GM12878 (cell line): ENCODE measurements around the gene WASF2. TPM values are rescaled to one million over a fixed set of nuclear protein-coding genes. Genes with fewer than 3 reads are reported as not detected.

ENCODE experiments used
- ATAC-seq: fragments of 200-7000 bp; cut with Tn5 transposase; 3 replicates; pipeline ENCODE4 v1.9.1; 2020; ENCODE audit warnings: mild to moderate bottlenecking, moderate library complexity
- BruUV-seq: library from RNA; stranded (reverse); fragments of 400-500 nt; replicated peaks from 2 replicates; lab custom pipeline; 2021; lab: Mats Ljungman, UMichigan
- CTCF ChIA-PET: fragments of 300-600 bp; sonication (Branson Sonifier 250); formaldehyde crosslinking; extraction: SDS; loops from one replicate; lab custom pipeline; 2021; ENCODE audit warnings: inconsistent platforms; lab: Yijun Ruan, JAX
- POLR2A ChIA-PET: fragments of 350-600 bp; formaldehyde crosslinking; extraction: SDS; loops from one replicate; lab custom pipeline; 2021; ENCODE audit warnings: inconsistent platforms; lab: Charles Lee
- RAD21 ChIA-PET: fragments of 300-600 bp; sonication (Branson Sonifier 250); formaldehyde crosslinking; loops from one replicate; lab custom pipeline; 2023; ENCODE audit warnings: antibody characterized with exemption; ENCODE audit not compliant: unreplicated experiment; lab: Charles Lee
- SMC1A ChIA-PET: fragments of 300-600 bp; sonication (Branson Sonifier 250); formaldehyde crosslinking; loops from one replicate; lab custom pipeline; 2023; ENCODE audit not compliant: unreplicated experiment, uncharacterized antibody; lab: Charles Lee
- DNase-seq: peaks from one replicate; pipeline ENCODE4 v3.0.0-alpha.2; 2011; ENCODE audit warnings: low read depth, low spot score
- FAIRE-seq: peaks from 3 replicates; lab custom pipeline; 2011; peaks lifted over from hg19 to GRCh38; lab: Jason Lieb, UNC
- H2AFZ ChIP-seq: 2 replicates; pipeline ENCODE4 v1.6.0; 2011; ENCODE audit warnings: low read depth, low read length, control low read depth; ENCODE audit not compliant: control insufficient read depth
- H3K27ac ChIP-seq: 2 replicates; pipeline ENCODE4 v1.5.1; 2011; ENCODE audit warnings: control low read depth; ENCODE audit not compliant: control insufficient read depth, insufficient read depth
- H3K27me3 ChIP-seq, 2 experiments: replicated peaks in 1 of 2; 2 replicates each; pipeline versions ENCODE4 v1.6.0 to v1.6.1; 2011; ENCODE audit warnings: low read length in 1 of 2; ENCODE audit not compliant: control insufficient read depth in 2 of 2, insufficient read depth in 2 of 2
- H3K36me3 ChIP-seq, 2 experiments: 2 replicates each; pipeline ENCODE4 v1.5.1; 2011; ENCODE audit warnings: low read length in 1 of 2; ENCODE audit not compliant: control insufficient read depth in 2 of 2, insufficient read depth in 2 of 2
- H3K4me1 ChIP-seq: 2 replicates; pipeline ENCODE4 v1.6.1; 2011; ENCODE audit warnings: mild to moderate bottlenecking, low read length, moderate library complexity, mixed read lengths; ENCODE audit not compliant: control insufficient read depth, insufficient read depth
- H3K4me2 ChIP-seq: 2 replicates; pipeline ENCODE4 v1.6.0; 2011; ENCODE audit warnings: control low read depth; ENCODE audit not compliant: control insufficient read depth, insufficient read depth
- H3K4me3 ChIP-seq: fragments of 200-600 bp; sonication (generic); 2 replicates; pipeline ENCODE4 v1.5.1; 2016
- H3K79me2 ChIP-seq: 2 replicates; pipeline ENCODE4 v1.6.0; 2011; ENCODE audit warnings: low read length; ENCODE audit not compliant: control insufficient read depth, insufficient read depth
- H3K9ac ChIP-seq: 2 replicates; pipeline ENCODE4 v1.8.0; 2011; ENCODE audit warnings: low read length, control low read depth, mixed read lengths; ENCODE audit not compliant: control insufficient read depth, insufficient read depth
- H3K9me3 ChIP-seq: replicated peaks from 3 replicates; pipeline ENCODE4 v1.5.1; 2011; ENCODE audit warnings: mild to moderate bottlenecking, low read length; ENCODE audit not compliant: control insufficient read depth, insufficient read depth
- H4K20me1 ChIP-seq: 2 replicates; pipeline ENCODE4 v1.6.0; 2011; ENCODE audit not compliant: control insufficient read depth, insufficient read depth
- BCL3 ChIP-seq: IDR thresholded peaks from 2 replicates; pipeline ENCODE4 v1.6.1; 2011; ENCODE audit warnings: borderline replicate concordance, low read depth, mild to moderate bottlenecking, moderate library complexity, low read length; ENCODE audit not compliant: insufficient read depth, poor library complexity, severe bottlenecking
- IRF4 ChIP-seq: IDR thresholded peaks from 2 replicates; pipeline ENCODE4 v1.6.1; 2011; ENCODE audit warnings: low read depth, low read length
- MTA3 ChIP-seq: IDR thresholded peaks from 2 replicates; pipeline ENCODE4 v1.6.1; 2012; ENCODE audit warnings: low read length, inconsistent platforms, borderline replicate concordance
- POLR2AphosphoS2 ChIP-seq: IDR thresholded peaks from 2 replicates; pipeline ENCODE4 v1.6.1; 2011; ENCODE audit warnings: low read depth, mild to moderate bottlenecking, low read length, improper control_type of control experiment, moderate library complexity
- POLR2AphosphoS5 ChIP-seq: IDR thresholded peaks from 2 replicates; pipeline ENCODE4 v1.6.1; 2011; ENCODE audit warnings: mild to moderate bottlenecking, low read length, inconsistent platforms
- ZNF384 ChIP-seq: IDR thresholded peaks from 2 replicates; pipeline ENCODE4 v1.6.1; 2012; ENCODE audit warnings: low read depth, mild to moderate bottlenecking, low read length, improper control_type of control experiment, borderline replicate concordance
- WGBS: methylation state at CpG from one replicate; pipeline ENCODE4 v1.1.6; 2016; ENCODE audit warnings: low lambda C conversion rate; ENCODE audit not compliant: insufficient replicate concordance, insufficient coverage; ENCODE audit errors: missing lambda C conversion rate; 5-methylcytosine and 5-hydroxymethylcytosine counted together
- in situ Hi-C: fragments of 300-500 bp; cut with MboI; formaldehyde crosslinking; loops from 9 replicates; pipeline ENCODE4 v1.14.3; 2018; ENCODE audit warnings: mixed read lengths
- intact Hi-C: fragments of 100-400 bp; cut with micrococcal nuclease; formaldehyde crosslinking; loops from one replicate; pipeline ENCODE4 v1.14.2; 2022; ENCODE audit not compliant: unreplicated experiment
- polyA plus RNA-seq, 11 experiments: library from polyadenylated mRNA; depleted of rRNA in 4 of 11; unstranded in 6 of 11; stranded (reverse) in 5 of 11; fragments of >200 nt; fragmentation: Nextera tagmentation in 4 of 11; fragmentation: Illumina TruSeq in 1 of 11; extraction: Ambion mirVana in 4 of 11; extraction: Trizol in 1 of 11; gene quantifications; 1 replicate in 1 of 11; 2 replicates in 10 of 11; pipeline versions ENCODE4 v1.2.1 to v1.2.3, GENCODE V29; 2011 to 2016; ENCODE audit warnings: inconsistent platforms in 2 of 11, missing spikeins in 2 of 11, low read depth in 1 of 11
- total RNA-seq, 4 experiments: library from RNA; depleted of rRNA in 3 of 4; stranded (reverse); fragments of >200 nt in 3 of 4; fragmentation: Illumina TruSeq in 1 of 4; extraction: Trizol in 1 of 4; gene quantifications; 2 replicates each; pipeline versions ENCODE4 v1.2.1 to v1.2.3, GENCODE V29; 2013 to 2021

The WASF2 gene
- total and polyA plus RNA-seq, 10 of the 15 experiments (the other 5 are each of a cell fraction or from before 2014, with no cell fraction given) = 7.0 to 111 (median 37.1) TPM

GRCh38 chr1:27398405-27399149 lies 91.4 kb downstream of the WASF2 start:
- Histone ChIP-seq H4K20me1 (no peaks in the 10 kb centered on the region), H3K4me1 (peaks cover 11% of the 10 kb centered on the region), H2AFZ (no peak overlapping the region), H3K9me3 (no peaks in the 10 kb centered on the region), H3K27me3 (no peaks in the 10 kb centered on the region), H3K27ac (no peak overlapping the region), H3K4me3 (no peak overlapping the region), H3K36me3 (no peaks in the 10 kb centered on the region), H3K79me2 (no peaks in the 10 kb centered on the region), H3K4me2 (no peak overlapping the region), H3K9ac (no peak overlapping the region)
- intact Hi-C loops (no loop called here), in situ Hi-C loops (loop anchor here (5.0 kb wide), 1 partner anchor 264 kb away; no protein-coding TSS in a partner anchor)
- FAIRE-seq = no peak
- ChIA-PET CTCF (interaction anchor here (0.6 to 13.5 kb wide), 11 partner anchors 11 to 208 kb away, joined by 3 to 265 read pairs (median 5); partner anchors contain the start of genes AHDC1 and MAP3K6), POLR2A (interaction anchor here (0.6 kb wide), 1 partner anchor 26 kb away, joined by 3 read pairs; no protein-coding TSS in a partner anchor), RAD21 (interaction anchor here (0.9 to 4.9 kb wide), 3 partner anchors 99 to 210 kb away, joined by 3 to 103 read pairs (median 4); no protein-coding TSS in a partner anchor), SMC1A (interaction anchor here (0.9 to 5.6 kb wide), 7 partner anchors 11 to 264 kb away, joined by 3 to 54 read pairs (median 4); partner anchors contain the start of gene AHDC1)
- no peak for DNase-seq
- no peak for ATAC-seq
- WGBS = 53% methylated on average over 4 of the region's 4 CpGs
- no TSS peak for BruUV-seq
- no peak for TF ChIP-seq ZNF384
- peak; percentile 47; the same call in 1 of the 2 replicates for TF ChIP-seq POLR2AphosphoS5
- peak; percentile 37; the same call in 1 of the 2 replicates for TF ChIP-seq POLR2AphosphoS2
- peak; percentile 62 for TF ChIP-seq BCL3
- TF ChIP-seq MTA3 = 0 out of 2 replicates have a peak, but pooled peaks have one; percentile 10
- no peak for TF ChIP-seq IRF4
